Stomach (tissue), 4 donors: ENCODE results near the gene FAF2.

Experiments
- EP300 ChIP-seq: sonication (generic); formaldehyde crosslinking; IDR thresholded peaks from one replicate; pipeline ENCODE4 v1.6.1; 2017; ENCODE audit warnings: antibody characterized with exemption
- TF ChIP-seq, protein P1 (sequence below), 7 experiments: fragments of 450-650 bp in 4 of 7; fragments of 200-600 bp in 3 of 7; sonication (generic) in 3 of 7; IDR thresholded peaks; one replicate each; pipeline ENCODE4 v1.5.1; 2016 to 2019; ENCODE audit warnings: antibody characterized with exemption in 7 of 7, control low read depth in 2 of 7, mild to moderate bottlenecking in 1 of 7

DNA sequence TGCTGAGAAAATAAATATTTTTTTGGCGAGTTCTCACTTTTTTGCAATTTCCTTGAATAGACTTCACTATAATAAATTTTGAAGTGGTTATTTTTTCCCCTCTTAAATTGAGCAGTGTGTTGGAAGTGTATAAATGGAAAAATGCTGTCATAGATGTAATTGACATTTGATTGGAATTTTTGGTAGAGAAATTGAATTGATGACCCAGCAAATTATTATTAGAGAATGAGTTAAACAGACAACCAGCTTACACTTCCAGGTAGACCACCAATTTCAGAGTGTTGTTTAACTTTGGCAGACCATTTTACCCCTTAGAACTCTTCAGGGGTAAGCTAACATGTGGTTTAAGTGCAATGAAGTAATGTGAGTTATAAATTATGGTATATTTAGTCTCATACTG, 1.9 kb downstream of the FAF2 start:
- TF ChIP-seq EP300: no peak
- TF ChIP-seq, protein P1, sequence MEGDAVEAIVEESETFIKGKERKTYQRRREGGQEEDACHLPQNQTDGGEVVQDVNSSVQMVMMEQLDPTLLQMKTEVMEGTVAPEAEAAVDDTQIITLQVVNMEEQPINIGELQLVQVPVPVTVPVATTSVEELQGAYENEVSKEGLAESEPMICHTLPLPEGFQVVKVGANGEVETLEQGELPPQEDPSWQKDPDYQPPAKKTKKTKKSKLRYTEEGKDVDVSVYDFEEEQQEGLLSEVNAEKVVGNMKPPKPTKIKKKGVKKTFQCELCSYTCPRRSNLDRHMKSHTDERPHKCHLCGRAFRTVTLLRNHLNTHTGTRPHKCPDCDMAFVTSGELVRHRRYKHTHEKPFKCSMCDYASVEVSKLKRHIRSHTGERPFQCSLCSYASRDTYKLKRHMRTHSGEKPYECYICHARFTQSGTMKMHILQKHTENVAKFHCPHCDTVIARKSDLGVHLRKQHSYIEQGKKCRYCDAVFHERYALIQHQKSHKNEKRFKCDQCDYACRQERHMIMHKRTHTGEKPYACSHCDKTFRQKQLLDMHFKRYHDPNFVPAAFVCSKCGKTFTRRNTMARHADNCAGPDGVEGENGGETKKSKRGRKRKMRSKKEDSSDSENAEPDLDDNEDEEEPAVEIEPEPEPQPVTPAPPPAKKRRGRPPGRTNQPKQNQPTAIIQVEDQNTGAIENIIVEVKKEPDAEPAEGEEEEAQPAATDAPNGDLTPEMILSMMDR (IDR thresholded peaks at IDR 0.05): no peak
